SU-DHL-6 (cell line): Measurements from ENCODE around the gene LDB2.

ENCODE experiments used
- H2AFZ ChIP-seq: fragments of 200-600 bp; sonication (generic); 2 replicates; pipeline ENCODE4 v1.6.1; 2014; ENCODE audit warnings: low read depth, mild to moderate bottlenecking, moderate library complexity, mixed read lengths, antibody characterized with exemption, low read length; ENCODE audit not compliant: severe bottlenecking
- H3F3A ChIP-seq: fragments of 200-600 bp; shearing (Covaris generic); 2 replicates; pipeline ENCODE4 v1.6.0; 2016; ENCODE audit warnings: antibody characterized with exemption, mild to moderate bottlenecking; ENCODE audit not compliant: insufficient read depth
- H3K27ac ChIP-seq: fragments of 200-600 bp; sonication (generic); 2 replicates; pipeline ENCODE4 v1.5.1; 2016; ENCODE audit warnings: low read depth, mild to moderate bottlenecking, low read length, moderate library complexity, mixed read lengths
- H3K27me3 ChIP-seq: fragments of 200-600 bp; sonication (generic), shearing (Covaris generic); 2 replicates; pipeline ENCODE4 v1.6.0; 2014; ENCODE audit warnings: mild to moderate bottlenecking, low read length
- H3K36me3 ChIP-seq: fragments of 200-600 bp; sonication (generic); 2 replicates; pipeline ENCODE4 v1.6.1; 2014; ENCODE audit warnings: mild to moderate bottlenecking, low read length, mixed read lengths
- H3K4me2 ChIP-seq: fragments of 300-600, 200-600 bp; shearing (Covaris generic), sonication (generic); 2 replicates; pipeline ENCODE4 v1.6.0; 2014; ENCODE audit warnings: low read length, low read depth, mild to moderate bottlenecking; ENCODE audit not compliant: poor library complexity, severe bottlenecking
- H3K4me3 ChIP-seq: fragments of 200-600 bp; sonication (generic); 2 replicates; pipeline ENCODE4 v1.5.1; 2014; ENCODE audit warnings: antibody characterized with exemption, low read length, mild to moderate bottlenecking, mixed read lengths; ENCODE audit not compliant: insufficient read depth, poor library complexity, severe bottlenecking
- H3K79me2 ChIP-seq: fragments of 200-600 bp; sonication (generic); 2 replicates; pipeline ENCODE4 v1.6.1; 2014; ENCODE audit warnings: mild to moderate bottlenecking, low read length, moderate library complexity; ENCODE audit not compliant: insufficient read depth
- H3K9ac ChIP-seq: fragments of 200-600 bp; sonication (generic); 2 replicates; pipeline ENCODE4 v1.7.0; 2014; ENCODE audit warnings: mild to moderate bottlenecking, low read length
- H3K9me2 ChIP-seq: fragments of 200-600 bp; sonication (generic); replicated peaks from 2 replicates; pipeline ENCODE4 v1.6.1; 2014; ENCODE audit warnings: low read length; ENCODE audit not compliant: insufficient read depth
- H3K9me3 ChIP-seq: fragments of 200-600 bp; sonication (generic); 2 replicates; pipeline ENCODE4 v1.6.1; 2014; ENCODE audit warnings: low read length, mixed read lengths; ENCODE audit not compliant: insufficient read depth
- H4K20me1 ChIP-seq: fragments of 200-600 bp; sonication (generic); 2 replicates; pipeline ENCODE4 v1.6.1; 2014; ENCODE audit warnings: low read depth, mild to moderate bottlenecking, antibody characterized with exemption, low read length, moderate library complexity, mixed read lengths
- CTCF ChIP-seq: fragments of 200-600 bp; sonication (generic); IDR thresholded peaks from one replicate; pipeline ENCODE4 v1.5.1; 2017; ENCODE audit warnings: antibody characterized with exemption, mild to moderate bottlenecking, low read length, moderate library complexity; ENCODE audit not compliant: insufficient read depth, poor library complexity, severe bottlenecking
- EZH2phosphoT487 ChIP-seq: fragments of 200-600 bp; sonication (generic), shearing (Covaris generic); conservative IDR thresholded peaks from 2 replicates; pipeline ENCODE4 v1.6.1; 2018; ENCODE audit warnings: mild to moderate bottlenecking, antibody characterized with exemption, low read length, moderate library complexity, mixed read lengths

The LDB2 gene

GRCh38 chr4:16738558-16738957, 159.9 kb downstream of the LDB2 start:
- Histone ChIP-seq H4K20me1 (no peaks in the 10 kb centered on the region), H3K27me3 (no peaks in the 10 kb centered on the region), H3K9ac (no peak overlapping the region), H3K9me2 (no peaks in the 10 kb centered on the region), H3K27ac (no peak overlapping the region), H3K4me2 (no peak overlapping the region), H3K79me2 (no peaks in the 10 kb centered on the region), H3F3A (no peaks in the 10 kb centered on the region), H2AFZ (no peak overlapping the region), H3K9me3 (no peaks in the 10 kb centered on the region), H3K36me3 (no peaks in the 10 kb centered on the region), H3K4me3 (no peak overlapping the region)
- TF ChIP-seq EZH2phosphoT487, result no peak
- TF ChIP-seq CTCF, result no peak

GRCh38 chr4:16733509-16733908, 164.9 kb downstream of the LDB2 start:
- Histone ChIP-seq H3K36me3 (no peaks in the 10 kb centered on the region), H3K9me3 (no peaks in the 10 kb centered on the region)

GRCh38 chr4:16732741-16733140, 165.7 kb downstream of the LDB2 start:
- Histone ChIP-seq H3F3A (no peaks in the 10 kb centered on the region), H3K79me2 (no peaks in the 10 kb centered on the region), H3K4me2 (no peak overlapping the region), H2AFZ (no peak overlapping the region), H3K9ac (no peak overlapping the region), H3K36me3 (no peaks in the 10 kb centered on the region), H4K20me1 (no peaks in the 10 kb centered on the region), H3K9me3 (no peaks in the 10 kb centered on the region), H3K27me3 (no peaks in the 10 kb centered on the region), H3K4me3 (no peak overlapping the region), H3K9me2 (no peaks in the 10 kb centered on the region), H3K27ac (no peak overlapping the region)
- TF ChIP-seq EZH2phosphoT487 (no peak), CTCF (no peak)

More at GRCh38 chr4:16733509-16733908, 164.9 kb downstream of the LDB2 start:
- Histone ChIP-seq H3K9ac (no peak overlapping the region), H3K4me2 (no peak overlapping the region), H4K20me1 (no peaks in the 10 kb centered on the region), H3K27ac (no peak overlapping the region), H3K79me2 (no peaks in the 10 kb centered on the region), H2AFZ (no peak overlapping the region), H3K27me3 (no peaks in the 10 kb centered on the region), H3K4me3 (no peak overlapping the region), H3F3A (no peaks in the 10 kb centered on the region), H3K9me2 (no peaks in the 10 kb centered on the region)
- TF ChIP-seq CTCF, result no peak
- TF ChIP-seq EZH2phosphoT487, result no peak
